K562 treated with DMSO at 1 percent for 24 hours (cell line): Measurements from ENCODE around the gene NOP53. TPM values are rescaled to one million over a fixed set of nuclear protein-coding genes. Genes with fewer than 3 reads are reported as not detected.

ENCODE experiments used
- total RNA-seq: library from RNA; unstranded; fragments of 300-600 nt; gene quantifications from 2 replicates; pipeline ENCODE4 v1.2.3, GENCODE V29; 2022; ENCODE audit warnings: low read depth; ENCODE audit not compliant: insufficient read depth

The NOP53 gene
- 1,097 and 1,125 TPM in 2 replicates for total RNA-seq

DNA sequence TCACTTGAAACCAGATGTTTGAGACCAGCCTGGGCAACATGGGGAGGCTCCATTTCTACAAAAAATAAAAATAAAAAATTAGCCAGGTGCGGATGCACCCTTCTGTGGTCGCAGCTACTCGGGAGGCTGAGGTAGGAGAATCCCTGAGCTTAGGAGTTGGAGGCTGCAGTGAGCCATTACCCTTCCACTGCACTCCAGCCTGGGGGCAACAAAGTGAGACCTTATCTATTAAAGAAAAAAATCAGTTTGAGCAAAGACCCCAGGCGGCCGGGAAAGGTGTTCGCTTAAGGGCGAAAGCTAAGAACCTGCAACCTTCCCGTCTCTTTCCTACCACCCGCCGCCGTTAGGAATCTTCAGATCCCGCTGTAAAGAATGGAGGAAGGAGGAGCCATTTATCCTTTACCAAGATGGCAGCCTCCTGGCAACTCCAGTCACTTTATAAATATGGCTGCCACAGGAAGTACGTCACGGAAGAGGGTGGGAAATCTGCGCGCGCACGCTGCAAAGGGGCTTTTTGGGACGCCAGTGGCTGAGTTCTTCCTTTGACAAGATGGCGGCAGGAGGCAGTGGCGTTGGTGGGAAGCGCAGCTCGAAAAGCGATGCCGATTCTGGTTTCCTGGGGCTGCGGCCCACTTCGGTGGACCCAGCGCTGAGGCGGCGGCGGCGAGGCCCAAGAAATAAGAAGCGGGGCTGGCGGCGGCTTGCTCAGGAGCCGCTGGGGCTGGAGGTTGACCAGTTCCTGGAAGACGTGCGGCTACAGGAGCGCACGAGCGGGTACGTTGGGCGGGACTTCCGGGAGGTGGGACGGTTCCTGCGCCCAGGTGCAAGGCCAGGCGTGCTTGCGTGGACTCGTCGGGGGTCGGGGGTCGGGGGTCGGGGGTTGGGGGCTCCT lies at the start of gene NOP53:
NOP53 (plus strand) TSS at position 537 of the 892 bp plus-strand sequence; CDS start at position 551, 14 bp downstream.

DNA sequence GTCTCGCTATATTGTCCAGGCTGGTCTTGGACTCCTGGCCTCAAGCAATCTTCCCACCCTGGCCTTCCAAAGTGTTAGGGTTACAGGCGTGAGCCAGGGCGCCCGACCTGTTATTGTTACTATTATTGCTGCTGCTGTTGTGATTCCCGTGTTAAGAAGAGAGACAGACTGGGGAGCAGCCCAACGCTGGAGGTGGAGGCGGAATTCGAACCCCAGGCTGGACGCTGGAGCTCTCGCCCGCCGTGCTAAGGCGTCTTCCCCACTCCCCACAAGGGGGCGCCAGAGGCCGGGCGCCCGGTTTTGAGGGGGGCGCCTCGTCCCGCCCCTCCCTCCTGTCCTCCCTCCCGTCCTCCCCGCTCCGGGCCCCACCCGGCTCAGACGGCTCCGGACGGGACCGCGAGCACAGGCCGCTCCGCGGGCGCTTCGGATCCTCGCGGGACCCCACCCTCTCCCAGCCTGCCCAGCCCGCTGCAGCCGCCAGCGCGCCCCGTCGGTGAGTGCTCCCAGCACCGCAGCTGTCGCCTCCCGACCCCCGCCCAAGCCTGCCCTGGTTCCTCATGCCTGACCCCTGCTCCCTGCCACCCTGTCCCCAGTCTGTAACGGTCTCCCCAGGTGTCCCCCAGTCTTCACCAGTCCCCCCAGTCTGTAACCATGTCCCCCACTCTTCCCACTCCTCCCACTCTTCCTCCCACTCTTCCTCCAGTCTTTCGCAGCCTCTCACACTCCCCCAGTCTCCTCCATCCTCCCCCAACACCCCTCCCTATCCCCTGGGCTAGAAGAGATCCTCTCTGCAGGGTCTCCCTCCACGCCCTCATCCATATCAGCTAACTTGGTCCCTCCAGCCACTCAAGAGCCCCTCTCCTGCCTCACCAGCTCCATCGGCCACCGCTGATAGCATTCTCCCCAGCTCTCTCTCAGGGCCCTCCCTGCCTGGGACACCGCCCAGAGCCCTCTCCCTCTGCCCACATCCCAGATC lies 32.0 kb upstream of the NOP53 start, which contains the start of gene EHD2:
EHD2 (plus strand) TSS at position 377 of the 976 bp plus-strand sequence. CDS start 3,191 bp downstream, outside the sequence.

DNA sequence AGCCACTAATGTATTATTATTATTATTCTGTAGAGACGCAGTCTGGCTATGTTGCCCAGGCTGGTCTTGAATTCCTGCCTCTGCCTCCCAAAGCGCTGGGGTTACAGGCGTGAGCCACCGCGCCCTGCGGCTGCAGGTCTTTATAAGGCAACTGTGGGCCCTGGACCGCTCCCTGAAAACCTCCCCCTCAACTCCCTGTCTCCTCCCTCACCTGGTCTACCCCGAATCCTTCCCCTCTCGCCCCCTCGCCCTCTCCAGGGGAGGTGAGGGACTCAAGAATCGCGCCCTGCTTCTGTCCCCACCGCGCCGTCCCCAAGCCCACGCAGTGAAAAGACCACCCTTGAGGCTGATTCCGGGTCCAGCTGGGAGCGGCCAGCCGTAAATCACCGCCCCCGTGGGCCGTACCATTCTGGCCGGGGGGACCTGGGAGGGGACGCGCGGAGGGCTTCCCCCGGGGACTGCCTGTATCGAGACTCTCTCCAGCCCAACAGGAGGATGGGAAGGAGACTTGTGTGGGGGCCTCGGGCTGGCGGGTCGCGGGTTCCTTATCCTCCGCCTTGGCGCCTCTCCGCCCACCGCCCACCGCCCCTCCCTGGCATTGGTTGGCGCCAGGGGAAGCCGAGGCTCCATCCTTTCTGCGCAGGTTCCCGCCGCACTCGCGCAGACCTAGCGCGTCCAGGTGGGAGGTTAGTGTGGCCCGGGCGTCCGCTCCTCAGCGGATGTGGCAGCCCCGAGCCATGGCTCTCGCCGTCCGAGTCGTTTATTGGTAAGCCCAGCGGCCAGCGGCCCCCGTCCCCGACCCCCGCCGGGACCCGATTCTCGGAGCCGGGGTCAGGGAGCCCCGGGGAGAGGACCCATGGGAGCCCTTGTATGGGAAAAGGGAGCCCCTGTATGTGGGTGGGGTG lies 33.0 kb downstream of the NOP53 start, which contains the start of gene SELENOW:
SELENOW (plus strand) TSS at position 655 of the 905 bp plus-strand sequence; CDS start at position 738, 83 bp downstream.

DNA sequence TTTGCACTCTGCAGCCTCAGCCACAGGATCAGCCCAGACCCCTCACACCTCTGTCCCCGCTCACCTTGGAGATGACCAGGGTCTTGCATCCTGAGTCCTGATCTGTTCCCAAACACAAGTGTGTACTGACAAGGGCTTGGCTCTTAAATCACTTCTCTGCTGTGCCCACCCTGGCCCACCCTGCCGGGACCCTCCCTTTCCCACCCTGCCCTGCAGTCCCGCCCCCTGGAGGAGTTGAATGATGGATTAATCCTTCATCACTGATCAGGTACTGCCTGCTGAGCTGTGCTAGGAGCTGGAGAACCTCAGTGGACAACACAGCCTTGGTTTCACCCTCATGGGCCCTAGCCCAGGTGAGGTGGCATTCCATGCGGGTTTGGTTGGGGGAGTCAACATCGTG lies 59.1 kb downstream of the NOP53 start, which contains the start of gene TPRX1:
TPRX1 (minus strand) TSS at position 101 of the 400 bp plus-strand sequence; CDS start at position 89, 12 bp downstream.

Other genes with a start within 250 kb of the NOP53 start
- 137 and 139 TPM in 2 replicates for gene NAPA, start 230.5 kb upstream of the NOP53 start, total RNA-seq
- gene ZNF541, start 172.4 kb upstream of the NOP53 start, total RNA-seq, result 0.31 and 0.42 TPM in 2 replicates
- 10.7 TPM in 2 replicates for gene BICRA, start 136.4 kb upstream of the NOP53 start, total RNA-seq
- gene EHD2, start 32.1 kb upstream of the NOP53 start, total RNA-seq, result 51.1 and 52.3 TPM in 2 replicates
- 118 and 139 TPM in 2 replicates for gene SELENOW, start 33.2 kb downstream of the NOP53 start, total RNA-seq
- not detected in 2 replicates for gene TPRX1, start 59.0 kb downstream of the NOP53 start, total RNA-seq
- not detected in 2 replicates for gene CRX, start 76.4 kb downstream of the NOP53 start, total RNA-seq
- gene TPRX2, start 113.7 kb downstream of the NOP53 start, total RNA-seq, result not detected in 2 replicates
- 0.13 TPM in 1 of 2 replicates, not detected in the other for gene SULT2A1, start 140.8 kb downstream of the NOP53 start, total RNA-seq
- not detected in 2 replicates for gene BSPH1, start 246.6 kb downstream of the NOP53 start, total RNA-seq
- gene ELSPBP1, start 249.1 kb downstream of the NOP53 start, total RNA-seq, result 1.3 TPM in 1 of 2 replicates, not detected in the other